ENCODE results near the gene CMTM6.

GRCh38 chr3:32471246-32471645 is 31.4 kb downstream of the CMTM6 start:
- TF ChIP-seq MAX (IDR thresholded peaks at IDR 0.05) (no peak), CREB1 (IDR thresholded peaks at IDR 0.05; ENCODE audit: low read depth) (no peak), TCF12 (IDR thresholded peaks at IDR 0.05; ENCODE audit: low read depth) (no peak), CEBPB (IDR thresholded peaks at IDR 0.05) (no peak), RAD21 (IDR thresholded peaks at IDR 0.05; ENCODE audit: low read depth) (no peak)
